ENCODE measurements around the gene CALN1.

GRCh38 chr7:72112530-72112929 is 299.6 kb downstream of the CALN1 start:
- TF ChIP-seq CTCF (IDR thresholded peaks at IDR 0.05), result no peak
- no peak for TF ChIP-seq POLR2A (IDR thresholded peaks at IDR 0.05)
- no peak for TF ChIP-seq EP300 (IDR thresholded peaks at IDR 0.05)

Measured in ovary (tissue), 3 donors.